SK-N-SH (cell line): Measurements from ENCODE around the gene MTPN.

Source experiments
- CTCF ChIP-seq: fragments of 200-600 bp; sonication (generic); IDR thresholded peaks from 2 replicates; pipeline ENCODE4 v1.6.1; 2017; ENCODE audit warnings: antibody characterized with exemption, mild to moderate bottlenecking, moderate library complexity
- FOXM1 ChIP-seq: IDR thresholded peaks from 2 replicates; pipeline ENCODE4 v1.4.0; 2012; ENCODE audit warnings: low read depth, mild to moderate bottlenecking
- IRF3 ChIP-seq: fragments of 150-350 bp; IDR thresholded peaks from 2 replicates; pipeline ENCODE4 v1.6.1; 2016; ENCODE audit warnings: mild to moderate bottlenecking, low read depth, low read length
- MAX ChIP-seq: IDR thresholded peaks from 2 replicates; pipeline ENCODE4 v1.4.0; 2012; ENCODE audit warnings: low read depth
- NFIC ChIP-seq: IDR thresholded peaks from 2 replicates; pipeline ENCODE4 v1.4.0; 2012; ENCODE audit warnings: borderline replicate concordance
- POLR2AphosphoS5 ChIP-seq: IDR thresholded peaks from 2 replicates; pipeline ENCODE4 v1.6.1; 2012; ENCODE audit warnings: low read depth, low read length
- USF2 ChIP-seq: fragments of 150-350 bp; IDR thresholded peaks from 2 replicates; pipeline ENCODE4 v1.6.1; 2017; ENCODE audit warnings: antibody characterized with exemption, low read length, low read depth, borderline replicate concordance
- ZBTB33 ChIP-seq: IDR thresholded peaks from 2 replicates; pipeline ENCODE4 v1.4.0; 2012; ENCODE audit warnings: low read depth, borderline replicate concordance

GRCh38 chr7:135928136-135928535 lies 49.0 kb downstream of the MTPN start:
- TF ChIP-seq ZBTB33 (no peak), POLR2AphosphoS5 (no peak), IRF3 (no peak), CTCF (no peak), FOXM1 (no peak), NFIC (no peak), MAX (no peak), USF2 (no peak)
